ENCODE results near the gene EXD3.

The EXD3 gene

DNA sequence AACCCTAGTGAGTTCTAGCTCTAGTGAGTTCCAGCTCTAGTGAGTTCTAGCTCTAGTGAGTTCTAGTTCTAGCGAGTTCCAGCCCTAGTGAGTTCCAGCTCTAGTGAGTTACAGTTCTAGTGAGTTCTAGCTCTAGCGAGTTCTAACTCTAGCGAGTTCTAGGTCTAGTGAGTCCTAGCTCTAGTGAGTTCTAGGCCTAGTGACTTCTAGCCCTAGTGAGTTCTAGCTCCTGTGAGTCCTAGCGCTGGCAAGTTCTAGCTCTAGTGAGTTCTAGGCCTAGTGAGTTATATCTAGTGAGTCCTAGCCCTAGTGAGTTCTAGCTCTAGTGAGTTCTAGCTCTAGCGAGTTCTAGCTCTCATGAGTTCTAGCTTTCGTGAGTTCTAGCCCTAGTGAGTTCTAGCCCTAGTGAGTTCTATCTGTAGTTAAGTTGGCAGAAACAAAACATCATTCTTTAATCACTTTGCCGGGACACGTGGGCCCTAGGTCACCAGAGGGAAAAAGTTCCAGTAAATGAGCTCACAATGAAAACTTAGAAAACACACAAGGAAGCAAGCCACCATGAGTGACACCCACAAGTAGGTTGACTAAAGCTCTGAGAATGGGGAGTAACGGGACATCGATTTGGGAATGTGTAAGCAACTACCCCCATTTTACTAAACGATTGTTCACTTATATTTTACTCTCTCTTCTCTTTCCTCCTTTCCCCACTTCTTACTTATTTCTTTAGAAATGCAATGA lies 47.5 kb downstream of the EXD3 start:
- no peak for DNase-seq

DNA sequence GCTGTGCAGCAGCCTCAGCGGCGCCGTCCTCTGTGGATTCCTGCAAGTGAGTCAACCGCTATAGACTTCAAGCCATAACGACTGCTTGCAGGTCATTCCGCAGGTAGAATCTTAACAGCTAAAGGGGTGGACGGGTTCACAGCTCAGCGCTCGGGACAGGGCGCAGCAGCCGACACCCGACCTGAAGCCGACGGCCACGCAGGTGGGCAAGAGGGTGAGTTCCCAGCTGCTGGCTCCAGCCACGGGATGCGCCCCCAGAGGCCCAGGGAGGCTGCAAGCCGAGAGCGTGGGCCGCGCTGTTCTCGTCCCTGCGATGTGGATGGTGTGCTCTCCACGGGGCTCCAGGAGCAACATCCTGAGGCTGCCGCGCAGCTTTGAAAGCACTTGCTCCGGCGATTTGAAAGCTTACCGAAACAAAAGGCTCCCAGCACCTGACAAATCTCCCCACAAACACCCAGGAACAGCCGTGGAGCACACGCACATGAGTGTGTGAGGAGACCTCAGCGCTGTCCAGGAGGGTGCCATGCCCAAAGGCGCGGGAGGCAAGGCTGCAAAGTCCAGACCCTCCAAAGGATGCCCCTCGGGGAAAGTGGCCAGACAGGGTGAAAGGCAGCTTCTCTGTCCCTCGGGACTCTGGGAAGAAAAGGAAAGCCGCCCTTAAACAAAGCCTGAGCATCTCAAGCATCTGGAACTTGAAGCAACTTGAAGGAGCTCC lies 48.7 kb downstream of the EXD3 start:
- no peak for DNase-seq

DNA sequence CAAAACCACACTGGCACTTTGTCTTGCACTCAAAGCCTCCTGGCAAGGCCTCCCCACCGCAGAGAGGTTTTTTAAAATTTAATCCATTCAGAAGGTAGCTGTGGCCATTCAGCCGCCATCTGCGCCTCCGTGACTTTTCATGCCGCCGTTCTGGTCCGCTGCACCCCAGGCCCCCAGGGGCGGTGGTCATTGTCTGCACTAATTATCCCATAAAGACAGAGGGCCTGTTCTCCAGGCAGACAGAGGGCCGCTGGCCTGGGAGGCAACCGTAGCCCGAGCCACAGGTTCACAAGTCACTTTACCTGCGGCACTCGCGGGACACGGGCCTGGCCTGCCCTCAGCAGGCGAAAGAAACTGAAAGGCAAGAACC lies 49.4 kb downstream of the EXD3 start:
- no peak for DNase-seq

DNA sequence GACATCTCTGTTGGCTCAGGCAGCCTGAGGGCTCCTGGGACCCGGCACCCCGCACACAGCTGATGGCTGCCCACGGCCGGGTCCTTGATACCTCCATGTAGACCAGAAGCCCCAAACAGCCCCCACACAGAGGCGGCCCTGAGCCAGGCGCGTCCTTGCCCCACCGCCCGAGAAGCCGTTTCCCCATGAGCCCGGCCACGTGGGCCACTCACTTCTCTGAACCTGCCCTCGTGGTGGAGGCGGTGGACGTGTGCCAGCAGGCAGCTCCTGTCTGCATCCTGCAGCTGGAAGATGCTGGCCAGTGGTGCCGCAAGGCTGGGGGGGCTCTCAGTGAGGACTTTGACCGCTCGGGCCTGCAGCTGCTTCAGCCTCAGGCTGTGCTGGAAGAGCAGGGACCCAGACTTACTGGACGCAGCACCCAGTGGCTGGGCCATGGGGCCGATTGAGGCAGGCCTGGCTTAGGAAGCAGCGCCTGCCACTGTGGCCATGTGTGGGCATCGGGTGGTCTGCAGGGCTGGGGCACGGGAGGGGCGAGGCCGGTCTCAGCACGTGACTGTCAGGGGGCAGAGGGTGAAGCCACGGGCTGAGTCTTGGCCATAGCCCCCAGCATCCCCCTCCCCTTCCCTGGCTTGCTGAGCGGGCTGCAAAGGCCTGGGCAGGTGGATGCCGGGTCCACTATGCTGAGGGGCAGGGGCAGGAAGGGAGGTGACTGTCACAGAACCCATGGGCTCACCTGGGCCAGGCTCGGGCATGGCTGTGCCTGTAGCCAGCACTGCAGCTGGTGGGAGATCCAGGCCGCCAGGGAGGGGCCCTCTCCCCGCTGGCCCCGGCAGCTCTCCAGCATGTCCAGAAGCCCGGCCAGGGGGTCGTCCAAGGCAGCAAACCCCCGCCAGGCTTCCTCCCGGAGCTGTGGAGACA lies 50.0 kb downstream of the EXD3 start:
- no peak for DNase-seq

DNA sequence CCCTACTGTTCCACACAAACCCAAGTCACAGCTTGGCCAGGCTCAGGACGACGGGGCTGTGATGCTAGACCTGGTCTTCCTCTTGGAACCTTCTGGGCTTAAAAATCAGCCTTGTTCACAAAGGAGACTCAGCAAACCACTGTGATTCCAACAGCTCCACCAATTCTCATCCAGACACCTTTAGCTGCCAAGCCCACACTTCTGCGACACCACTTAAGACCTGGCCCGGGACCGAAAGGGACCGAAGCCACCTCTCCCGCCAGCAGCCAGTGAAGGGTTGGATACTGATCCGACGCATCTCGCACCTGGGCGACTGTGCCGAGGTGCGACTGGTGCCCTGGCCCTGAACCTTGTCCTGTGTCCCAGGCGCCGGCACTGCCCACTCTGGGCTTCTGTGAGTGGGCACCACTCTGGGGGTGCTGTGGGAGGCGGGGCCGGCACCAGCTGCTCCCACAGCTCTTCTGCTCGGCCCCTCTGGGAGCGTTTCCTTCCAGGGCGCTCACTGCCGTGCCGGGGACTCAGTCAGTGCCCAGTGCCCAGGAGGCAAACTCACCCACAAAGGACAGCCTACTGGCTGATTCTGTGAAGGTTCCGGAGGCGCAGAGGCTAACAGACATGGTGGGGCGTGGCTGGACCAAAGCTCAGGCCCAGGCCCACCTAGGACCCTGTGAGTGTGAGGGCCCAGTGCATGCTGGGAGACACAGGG lies 50.9 kb downstream of the EXD3 start:
- DNase-seq = no peak

DNA sequence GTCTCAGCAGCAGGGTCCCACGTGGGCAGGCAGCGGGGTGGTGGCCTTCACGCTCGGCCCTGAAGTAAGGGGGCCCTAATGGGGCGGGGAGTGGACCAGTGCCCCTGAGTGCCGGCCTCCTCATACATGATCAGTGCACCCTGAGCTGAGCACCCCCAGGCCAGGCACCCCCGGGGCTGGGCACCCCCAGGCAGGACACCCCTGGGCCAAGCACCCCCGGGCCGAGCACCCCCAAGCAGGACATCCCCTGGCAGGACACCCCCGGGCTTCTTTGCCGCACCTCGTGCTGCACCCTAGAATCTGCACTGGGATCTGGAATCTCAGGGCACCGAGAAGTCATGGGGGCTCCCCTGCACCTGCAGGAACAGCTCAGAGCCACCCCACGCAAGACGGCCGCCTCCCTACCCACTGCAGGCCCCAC lies 51.4 kb downstream of the EXD3 start:
- no peak for DNase-seq

DNA sequence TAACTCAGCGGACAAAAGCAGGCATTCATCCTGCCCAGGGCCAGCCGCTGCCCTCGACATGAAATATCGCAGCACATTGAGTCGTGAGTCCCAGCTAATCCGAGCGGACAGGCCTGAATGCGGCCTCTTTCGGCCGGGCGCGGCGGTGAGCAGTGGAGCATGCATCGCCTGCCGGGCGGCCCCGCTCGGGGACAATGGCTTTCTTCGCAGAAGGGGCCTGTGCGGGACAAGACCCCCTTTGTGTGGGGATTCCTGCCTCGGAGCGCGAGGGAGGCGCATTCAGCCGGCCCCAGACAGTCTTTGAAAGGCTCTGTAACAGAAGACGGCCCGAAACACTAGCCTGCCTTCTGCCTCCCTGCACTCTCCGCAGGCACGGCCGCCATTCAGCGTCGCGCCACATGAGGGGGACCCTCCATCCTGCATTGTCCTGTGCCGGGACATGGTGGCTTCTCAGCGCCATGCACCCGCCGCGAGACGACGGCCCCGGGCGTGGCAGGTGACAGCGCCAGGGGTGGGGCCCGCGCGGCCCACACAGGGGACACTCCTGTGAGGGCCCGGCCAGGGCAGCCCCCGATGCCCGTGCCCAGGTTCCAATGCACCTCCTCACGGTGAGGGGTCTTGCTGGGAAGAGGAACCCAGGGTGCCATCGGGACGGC lies 52.0 kb downstream of the EXD3 start:
- no peak for DNase-seq

DNA sequence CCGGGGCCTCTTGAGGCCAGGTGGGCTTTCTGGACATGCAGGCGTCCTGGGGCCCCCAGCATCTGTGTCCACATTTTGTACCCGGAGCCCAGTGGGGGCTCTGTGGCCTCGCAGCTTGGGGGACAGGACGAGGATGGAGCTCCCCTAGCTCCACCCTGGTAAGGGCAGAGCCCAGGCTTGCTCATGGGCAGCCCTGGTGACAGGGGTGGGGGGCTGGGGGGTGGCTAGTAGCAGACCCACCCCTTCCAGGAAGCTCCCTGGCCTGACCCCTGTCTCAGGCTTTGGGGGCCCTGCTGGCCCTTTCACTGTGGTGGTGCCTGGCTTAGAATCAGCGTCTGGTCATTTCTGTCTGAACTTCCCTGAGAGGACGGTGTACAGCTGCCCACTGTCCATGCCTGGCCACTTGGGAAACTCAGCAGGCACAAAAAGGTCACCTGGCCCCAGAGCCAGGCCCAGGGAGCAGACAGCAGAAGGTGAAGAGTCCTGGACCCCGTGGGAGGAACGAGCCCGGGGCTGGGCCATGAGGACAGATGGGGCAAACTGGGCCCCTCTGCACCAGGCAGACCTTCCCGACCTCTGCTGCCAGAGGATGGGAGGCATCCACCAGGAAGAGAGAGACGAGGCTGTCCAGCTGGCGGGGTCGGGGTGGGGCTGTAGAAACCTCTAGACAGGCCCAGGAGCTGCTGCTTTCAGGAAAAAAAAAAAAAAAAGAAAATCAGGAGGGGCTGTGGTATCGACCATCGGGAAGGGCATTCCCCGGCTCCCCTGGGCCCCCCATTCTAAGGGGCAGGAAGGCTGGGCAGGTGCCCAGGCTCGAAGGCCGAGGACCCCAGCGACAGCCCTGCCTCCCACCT lies 52.8 kb downstream of the EXD3 start:
- DNase-seq = no peak

DNA sequence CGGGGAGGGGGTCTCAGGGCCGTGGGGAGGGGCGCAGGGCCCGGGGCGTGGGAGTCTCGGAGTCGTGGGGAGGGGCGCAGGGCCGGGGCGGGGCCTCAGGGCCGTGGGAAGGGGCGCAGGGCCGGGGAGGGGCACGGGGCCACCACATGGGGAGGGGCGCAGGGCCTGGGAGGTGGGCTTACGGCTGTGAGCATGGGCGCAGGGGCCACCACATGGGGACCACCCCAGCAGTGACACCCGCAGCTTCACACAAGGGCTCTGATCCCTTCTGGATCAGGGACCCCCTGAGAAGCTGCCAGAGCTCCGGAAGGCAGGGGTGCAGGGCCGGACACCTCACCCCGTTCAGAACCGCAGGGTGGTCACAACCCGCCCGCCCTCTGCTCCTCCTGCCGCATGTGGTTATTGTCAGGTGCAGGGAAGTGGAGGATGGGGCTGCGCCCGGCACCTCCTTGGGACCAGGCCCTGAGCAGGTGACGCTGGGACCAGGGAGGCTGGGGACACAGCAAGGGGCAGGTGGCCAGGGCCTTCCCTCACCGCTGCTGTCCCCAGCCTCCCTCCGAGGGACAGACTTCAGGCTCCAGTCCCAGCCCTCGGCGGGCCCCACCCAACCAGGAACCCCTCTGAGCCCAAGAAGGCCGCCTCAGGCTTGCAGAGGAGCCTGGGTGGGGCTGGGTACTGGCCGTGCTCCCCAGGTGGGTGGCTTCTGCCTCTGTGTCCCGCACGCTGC lies 53.7 kb downstream of the EXD3 start:
- no peak for DNase-seq

DNA sequence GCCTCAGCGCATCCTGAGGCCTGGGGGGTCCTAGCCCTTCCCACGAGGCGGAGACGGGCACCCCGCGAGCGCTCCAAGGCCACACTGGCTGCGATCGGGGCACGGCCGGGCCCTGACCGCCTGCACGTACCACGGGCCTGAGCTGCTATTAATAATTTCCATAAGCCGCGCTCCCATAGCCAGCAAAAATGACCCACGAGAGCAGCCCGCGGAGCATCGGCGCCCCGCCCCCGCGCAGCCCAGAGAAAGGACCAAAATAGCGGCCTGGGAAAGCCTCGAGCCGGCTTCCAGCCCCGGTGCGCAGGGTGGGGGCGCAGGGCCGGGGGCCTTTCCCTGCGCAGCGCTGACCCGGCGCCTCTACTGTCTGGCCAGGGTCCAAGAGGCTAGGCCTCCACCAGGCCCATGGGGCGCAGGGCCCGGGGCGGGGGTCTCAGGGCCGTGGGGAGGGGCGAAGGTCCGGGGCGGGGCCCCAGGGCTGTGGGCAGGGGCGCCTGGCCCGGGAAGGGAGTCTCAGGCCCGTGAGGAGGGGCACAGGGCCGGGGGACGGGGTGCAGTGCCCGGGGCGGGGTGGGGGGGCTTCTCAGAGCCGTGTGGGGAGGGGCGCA lies 54.4 kb downstream of the EXD3 start:
- no peak for DNase-seq

DNA sequence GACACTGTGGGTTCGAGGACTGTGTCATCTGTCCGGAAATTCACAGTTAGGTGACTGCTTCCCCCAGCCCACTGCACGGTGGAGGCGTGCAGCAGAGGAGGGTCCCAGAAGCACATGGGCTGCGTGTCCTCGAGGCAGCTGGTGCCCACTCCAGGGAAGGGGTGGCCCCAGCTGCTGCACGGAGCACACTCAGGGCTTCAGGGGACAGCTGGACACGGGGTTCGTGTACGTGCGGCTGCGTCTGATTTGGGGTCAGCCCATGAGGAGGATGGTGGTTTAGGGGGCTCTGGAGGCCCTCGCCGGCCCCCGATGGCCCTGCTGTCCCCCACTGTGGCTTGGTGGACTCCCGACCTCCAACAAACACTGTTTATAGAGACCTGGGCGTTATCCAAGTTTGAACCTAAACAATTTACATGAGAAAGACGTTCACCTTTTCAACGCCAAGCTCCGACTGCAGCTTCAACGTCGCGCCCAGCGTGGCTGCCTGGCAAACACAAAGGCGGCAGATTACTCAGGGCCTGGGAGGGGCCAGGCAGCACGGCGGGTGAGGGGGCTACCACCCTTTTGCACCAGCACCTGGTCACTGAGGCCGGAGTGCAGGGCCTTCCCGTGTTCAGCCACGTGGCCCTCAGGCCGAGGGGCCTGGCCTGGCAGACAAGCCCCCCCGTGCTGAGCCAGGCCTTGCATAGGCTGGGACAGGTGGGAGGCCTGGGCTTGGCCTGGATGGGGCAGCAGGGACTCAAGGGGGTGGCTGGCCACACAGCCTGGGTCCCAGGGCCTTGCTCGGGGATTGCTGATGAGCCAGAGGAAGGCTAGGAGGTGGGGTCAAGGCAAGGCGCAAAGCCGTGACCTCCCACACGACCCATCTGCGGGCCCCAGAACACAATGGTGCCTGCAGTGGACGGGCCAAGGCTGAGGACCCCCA lies 55.2 kb downstream of the EXD3 start:
- DNase-seq = no peak

DNA sequence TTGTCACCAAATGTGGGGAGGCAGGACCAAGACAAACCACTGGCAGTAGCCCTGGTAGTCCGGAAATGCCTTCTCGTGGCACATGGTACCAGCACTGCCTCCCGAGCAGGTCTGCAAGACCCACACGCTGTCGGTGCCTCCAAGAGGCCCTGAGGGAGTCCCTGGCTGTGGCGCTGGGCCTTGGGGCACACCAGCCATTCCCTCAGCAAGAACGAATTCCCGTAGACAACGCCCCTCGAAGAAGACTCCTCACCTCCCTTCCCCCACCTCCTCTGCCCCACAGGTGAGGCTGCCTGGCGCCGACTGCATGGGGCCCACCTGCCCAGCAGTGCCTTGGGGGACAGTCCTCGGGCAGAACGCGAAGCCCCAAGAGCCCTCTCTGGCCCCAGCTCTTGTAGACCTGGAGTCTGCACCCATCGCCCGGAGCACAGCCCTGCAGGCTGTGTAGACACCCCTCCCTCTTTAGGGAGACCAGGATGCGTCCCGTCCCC lies 56.0 kb downstream of the EXD3 start:
- no peak for DNase-seq

DNA sequence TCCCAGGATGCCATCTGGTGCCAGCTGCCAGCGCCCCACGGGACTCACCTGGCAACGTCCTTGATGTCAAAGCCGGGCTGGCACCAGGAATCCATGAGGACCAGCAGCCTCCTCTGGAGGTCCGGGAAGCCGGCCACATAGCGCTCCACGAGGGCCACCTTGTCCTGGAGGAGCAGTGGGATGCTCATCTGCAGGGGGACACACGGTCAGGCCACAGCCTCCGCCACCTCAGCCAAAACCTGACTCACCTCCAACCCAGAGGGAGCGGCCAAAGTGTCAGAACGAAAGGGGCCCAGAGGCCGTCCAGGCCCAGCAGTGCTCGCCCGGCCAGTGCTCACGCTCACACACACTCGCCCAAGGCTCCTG lies 56.5 kb downstream of the EXD3 start:
- no peak for DNase-seq

DNA sequence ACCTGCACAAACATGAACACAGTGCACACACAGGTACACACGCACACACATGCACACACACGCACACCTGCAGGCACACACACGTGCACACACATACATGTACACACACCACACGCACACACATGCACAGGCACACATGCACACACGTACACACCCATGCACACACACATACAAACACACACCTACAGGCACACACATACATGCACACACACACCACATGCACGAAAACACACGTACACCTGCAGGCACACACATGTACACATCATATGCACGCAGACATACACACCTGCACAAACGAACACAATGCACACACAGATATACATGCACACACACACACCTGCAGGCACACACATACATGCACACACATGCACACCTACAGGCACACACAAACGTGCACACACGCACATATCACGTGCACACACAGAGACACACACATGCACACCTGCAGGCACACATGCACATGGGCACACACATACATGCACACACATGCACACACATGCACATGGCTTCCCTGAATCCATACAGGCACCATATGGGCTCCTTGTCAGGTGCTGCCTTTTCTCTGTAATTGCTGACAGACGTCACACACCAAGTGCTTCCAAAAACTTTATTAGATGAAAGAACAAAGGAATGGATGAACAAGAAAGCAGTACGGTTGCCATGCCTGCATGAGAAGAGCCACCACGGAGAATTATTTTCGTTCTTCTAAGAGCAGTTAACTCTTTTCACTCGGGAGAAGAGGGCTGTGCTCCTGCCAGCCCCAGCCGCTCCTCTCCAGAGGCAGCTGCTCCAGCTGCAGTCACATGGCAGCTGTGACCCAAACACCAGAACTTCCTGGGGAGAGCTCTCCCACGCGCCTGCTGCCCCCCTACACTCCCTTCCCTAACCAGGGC lies 57.2 kb downstream of the EXD3 start:
- DNase-seq = no peak

DNA sequence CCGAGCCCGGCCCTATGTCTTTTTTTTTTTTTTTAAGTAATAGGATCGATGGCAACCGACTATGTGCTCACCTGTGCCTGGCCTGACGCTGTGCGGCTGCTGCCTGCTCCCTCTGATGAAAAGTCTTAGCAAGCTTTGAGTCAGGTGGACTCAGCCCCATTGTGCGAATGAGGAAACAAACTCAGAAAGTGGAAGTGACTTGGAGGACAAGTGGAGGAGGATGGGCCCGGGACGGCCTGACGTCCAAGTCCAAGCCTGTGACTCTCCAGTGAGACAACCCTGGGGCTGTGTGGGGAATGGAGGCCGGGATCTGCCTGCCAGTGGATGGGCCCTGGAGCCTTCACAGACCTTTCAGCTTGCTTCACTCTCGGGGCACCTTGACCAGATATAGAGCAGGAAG lies 57.9 kb downstream of the EXD3 start:
- DNase-seq = no peak

DNA sequence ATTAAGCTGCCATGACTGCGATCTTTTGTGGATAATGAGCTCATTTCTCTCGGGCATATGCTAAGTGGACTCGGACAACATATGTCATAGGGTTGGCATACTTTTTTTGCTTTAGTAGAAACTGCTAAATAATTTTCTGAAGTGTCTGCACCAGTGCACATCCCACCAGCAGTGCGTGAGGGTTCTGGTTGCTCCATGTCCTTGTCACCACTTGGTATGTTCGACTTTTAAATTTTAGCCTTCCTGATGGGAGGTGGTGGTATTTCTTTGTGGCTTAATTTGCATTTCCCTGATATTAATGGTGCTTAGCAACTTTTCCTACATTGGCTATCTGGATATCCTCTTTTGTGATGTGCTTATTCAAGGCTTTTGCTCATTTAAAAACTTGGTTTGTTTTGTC lies 63.1 kb downstream of the EXD3 start:
- no peak for DNase-seq

DNA sequence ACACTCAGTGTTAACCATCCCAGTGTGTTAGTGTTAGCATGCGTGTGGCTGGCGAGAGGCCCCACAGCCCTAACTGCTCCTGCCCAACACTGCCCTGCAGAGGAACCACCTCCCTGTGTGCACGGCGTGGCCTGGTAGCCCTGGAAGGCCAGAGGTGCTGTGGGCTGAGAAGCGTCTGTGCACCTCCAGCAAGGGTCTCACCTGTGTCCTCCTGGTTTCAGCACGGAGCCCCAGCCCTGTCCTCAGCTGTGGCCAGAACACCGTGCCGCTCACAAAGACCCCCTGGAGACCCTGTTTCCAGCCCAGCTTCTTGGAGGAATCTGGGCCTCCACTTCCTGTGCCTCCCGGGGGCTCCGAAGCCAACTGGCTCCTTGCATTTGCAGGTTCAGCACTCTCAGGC lies 64.8 kb downstream of the EXD3 start:
- DNase-seq = no peak

DNA sequence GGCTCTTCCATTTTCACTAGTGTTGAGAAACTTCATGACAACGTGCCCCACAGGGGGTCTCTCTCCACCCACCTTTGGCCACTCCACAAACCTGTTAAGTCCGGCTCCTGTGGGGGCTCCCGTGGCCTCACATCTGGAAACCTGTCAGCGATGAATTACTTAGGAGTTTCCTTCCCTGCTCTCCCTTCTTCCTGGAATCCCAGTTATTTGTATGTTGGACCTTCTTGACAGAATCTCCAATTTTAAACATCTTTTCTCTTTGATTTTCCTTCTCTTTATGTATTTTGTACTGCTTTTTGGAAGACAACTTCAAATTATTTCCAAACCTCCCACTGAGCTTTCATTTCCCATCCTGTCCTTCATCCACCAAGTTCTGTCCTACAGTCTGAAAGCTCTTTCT lies 65.8 kb downstream of the EXD3 start:
- DNase-seq = no peak

Data from DMS 273 treated with DMSO at 0.1 percent for 48 hours (cell line).